ENCODE results near the gene CAST.

Gene CAST

DNA sequence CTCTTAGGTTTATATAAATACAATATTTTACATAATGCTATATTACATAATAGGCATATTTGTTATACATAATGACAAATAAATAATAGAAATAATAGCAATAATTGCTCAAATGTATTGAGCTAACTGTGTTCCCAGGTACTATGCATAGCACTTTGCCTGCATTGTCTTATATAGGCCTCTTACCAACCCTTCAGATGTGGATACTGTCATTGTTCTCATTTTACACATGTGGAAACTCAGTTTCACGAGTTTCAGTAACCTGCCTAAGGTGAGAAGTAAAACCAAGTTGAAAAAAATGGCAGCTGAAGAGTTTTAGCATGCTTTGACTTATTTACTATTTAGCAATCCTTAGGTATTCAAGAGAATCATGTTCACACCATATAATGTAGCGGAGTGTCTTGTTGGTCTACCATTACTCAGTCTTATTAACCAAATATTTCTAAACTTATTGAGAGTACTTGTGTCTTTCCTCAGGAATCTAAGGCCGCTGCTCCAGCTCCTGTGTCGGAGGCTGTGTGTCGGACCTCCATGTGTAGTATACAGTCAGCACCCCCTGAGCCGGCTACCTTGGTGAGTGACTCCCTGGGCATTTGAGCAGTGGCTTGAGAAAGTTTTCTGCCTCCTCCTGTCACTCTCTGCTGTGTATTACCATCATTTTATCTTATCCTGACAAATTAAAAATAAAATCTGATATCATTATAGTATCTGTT, 88.1 kb downstream of the CAST start:
- POLR2A ChIA-PET: no interaction called here
- CTCF ChIA-PET: interaction anchor here (0.6 to 3.3 kb wide), 9 partner anchors 33 to 416 kb away, joined by 3 to 32 read pairs (median 3); partner anchors contain the start of gene LIX1
- Histone ChIP-seq H3K4me3 (ENCODE audit: low read depth, low read length) (no peak overlapping the region), H3K36me3 (ENCODE audit: control insufficient read depth in 2 of 2, insufficient read depth in 1 of 2, low read length in 2 of 2) (peaks cover 28 to 55% of the 10 kb centered on the region in 2 experiments), H3K4me1 (ENCODE audit: control insufficient read depth, insufficient read depth, low read length) (peaks cover 6% of the 10 kb centered on the region), H3K9me3 (ENCODE audit: control insufficient read depth, insufficient read depth, low read depth, low read length) (no peaks in the 10 kb centered on the region), H3K27ac (ENCODE audit: extremely low read depth, low read depth, low read length) (no peak overlapping the region)
- TF ChIP-seq, protein P1, sequence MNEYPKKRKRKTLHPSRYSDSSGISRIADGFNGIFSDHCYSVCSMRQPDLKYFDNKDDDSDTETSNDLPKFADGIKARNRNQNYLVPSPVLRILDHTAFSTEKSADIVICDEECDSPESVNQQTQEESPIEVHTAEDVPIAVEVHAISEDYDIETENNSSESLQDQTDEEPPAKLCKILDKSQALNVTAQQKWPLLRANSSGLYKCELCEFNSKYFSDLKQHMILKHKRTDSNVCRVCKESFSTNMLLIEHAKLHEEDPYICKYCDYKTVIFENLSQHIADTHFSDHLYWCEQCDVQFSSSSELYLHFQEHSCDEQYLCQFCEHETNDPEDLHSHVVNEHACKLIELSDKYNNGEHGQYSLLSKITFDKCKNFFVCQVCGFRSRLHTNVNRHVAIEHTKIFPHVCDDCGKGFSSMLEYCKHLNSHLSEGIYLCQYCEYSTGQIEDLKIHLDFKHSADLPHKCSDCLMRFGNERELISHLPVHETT (tag by site-specific recombination; IDR thresholded peaks at IDR 0.05): no peak
- TF ChIP-seq KLF10 (tag by site-specific recombination; IDR thresholded peaks at IDR 0.05) (no peak), ZFP41 (tag by site-specific recombination; IDR thresholded peaks at IDR 0.05; ENCODE audit: borderline replicate concordance) (no peak), ZNF169 (tag by site-specific recombination; IDR thresholded peaks at IDR 0.05) (no peak), ZNF670 (tag by site-specific recombination; IDR thresholded peaks at IDR 0.05; ENCODE audit: low read depth) (no peak), ZNF791 (tag by site-specific recombination; IDR thresholded peaks at IDR 0.05) (no peak), ZFP69B (tag by site-specific recombination; IDR thresholded peaks at IDR 0.05) (no peak), ZNF596 (tag by site-specific recombination; IDR thresholded peaks at IDR 0.05) (no peak), PRDM1 (tag by site-specific recombination; IDR thresholded peaks at IDR 0.05) (no peak)
- TF ChIP-seq, protein P2, sequence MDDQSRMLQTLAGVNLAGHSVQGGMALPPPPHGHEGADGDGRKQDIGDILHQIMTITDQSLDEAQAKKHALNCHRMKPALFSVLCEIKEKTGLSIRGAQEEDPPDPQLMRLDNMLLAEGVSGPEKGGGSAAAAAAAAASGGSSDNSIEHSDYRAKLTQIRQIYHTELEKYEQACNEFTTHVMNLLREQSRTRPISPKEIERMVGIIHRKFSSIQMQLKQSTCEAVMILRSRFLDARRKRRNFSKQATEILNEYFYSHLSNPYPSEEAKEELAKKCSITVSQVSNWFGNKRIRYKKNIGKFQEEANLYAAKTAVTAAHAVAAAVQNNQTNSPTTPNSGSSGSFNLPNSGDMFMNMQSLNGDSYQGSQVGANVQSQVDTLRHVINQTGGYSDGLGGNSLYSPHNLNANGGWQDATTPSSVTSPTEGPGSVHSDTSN (CRISPR knock-in tag; IDR thresholded peaks at IDR 0.05): no peak
- TF ChIP-seq, protein P3, sequence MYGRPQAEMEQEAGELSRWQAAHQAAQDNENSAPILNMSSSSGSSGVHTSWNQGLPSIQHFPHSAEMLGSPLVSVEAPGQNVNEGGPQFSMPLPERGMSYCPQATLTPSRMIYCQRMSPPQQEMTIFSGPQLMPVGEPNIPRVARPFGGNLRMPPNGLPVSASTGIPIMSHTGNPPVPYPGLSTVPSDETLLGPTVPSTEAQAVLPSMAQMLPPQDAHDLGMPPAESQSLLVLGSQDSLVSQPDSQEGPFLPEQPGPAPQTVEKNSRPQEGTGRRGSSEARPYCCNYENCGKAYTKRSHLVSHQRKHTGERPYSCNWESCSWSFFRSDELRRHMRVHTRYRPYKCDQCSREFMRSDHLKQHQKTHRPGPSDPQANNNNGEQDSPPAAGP (tag by site-specific recombination; IDR thresholded peaks at IDR 0.05): no peak
- TF ChIP-seq, protein P4, sequence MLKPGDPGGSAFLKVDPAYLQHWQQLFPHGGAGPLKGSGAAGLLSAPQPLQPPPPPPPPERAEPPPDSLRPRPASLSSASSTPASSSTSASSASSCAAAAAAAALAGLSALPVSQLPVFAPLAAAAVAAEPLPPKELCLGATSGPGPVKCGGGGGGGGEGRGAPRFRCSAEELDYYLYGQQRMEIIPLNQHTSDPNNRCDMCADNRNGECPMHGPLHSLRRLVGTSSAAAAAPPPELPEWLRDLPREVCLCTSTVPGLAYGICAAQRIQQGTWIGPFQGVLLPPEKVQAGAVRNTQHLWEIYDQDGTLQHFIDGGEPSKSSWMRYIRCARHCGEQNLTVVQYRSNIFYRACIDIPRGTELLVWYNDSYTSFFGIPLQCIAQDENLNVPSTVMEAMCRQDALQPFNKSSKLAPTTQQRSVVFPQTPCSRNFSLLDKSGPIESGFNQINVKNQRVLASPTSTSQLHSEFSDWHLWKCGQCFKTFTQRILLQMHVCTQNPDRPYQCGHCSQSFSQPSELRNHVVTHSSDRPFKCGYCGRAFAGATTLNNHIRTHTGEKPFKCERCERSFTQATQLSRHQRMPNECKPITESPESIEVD (tag by site-specific recombination; IDR thresholded peaks at IDR 0.05): no peak

GRCh38 chr5:96751203-96752169, 89.3 kb downstream of the CAST start:
- Histone ChIP-seq H3K4me3 (ENCODE audit: low read depth, low read length) (no peak overlapping the region), H3K9me3 (ENCODE audit: control insufficient read depth, insufficient read depth, low read depth, low read length) (no peaks in the 10 kb centered on the region), H3K36me3 (ENCODE audit: control insufficient read depth in 2 of 2, insufficient read depth in 1 of 2, low read length in 2 of 2) (peaks cover 30 to 66% of the 10 kb centered on the region in 2 experiments), H3K27ac (ENCODE audit: extremely low read depth, low read depth, low read length) (no peak overlapping the region), H3K4me1 (ENCODE audit: control insufficient read depth, insufficient read depth, low read length) (no peaks in the 10 kb centered on the region)
- ChIA-PET CTCF (interaction anchor here (0.5 to 3.3 kb wide), 32 partner anchors 10 to 415 kb away, joined by 3 to 32 read pairs (median 4); partner anchors contain the start of gene LIX1), POLR2A (interaction anchor here (1.4 kb wide), 1 partner anchor 57 kb away, joined by 4 read pairs; the partner anchor contains the start of gene ERAP1)
- TF ChIP-seq, protein P5, sequence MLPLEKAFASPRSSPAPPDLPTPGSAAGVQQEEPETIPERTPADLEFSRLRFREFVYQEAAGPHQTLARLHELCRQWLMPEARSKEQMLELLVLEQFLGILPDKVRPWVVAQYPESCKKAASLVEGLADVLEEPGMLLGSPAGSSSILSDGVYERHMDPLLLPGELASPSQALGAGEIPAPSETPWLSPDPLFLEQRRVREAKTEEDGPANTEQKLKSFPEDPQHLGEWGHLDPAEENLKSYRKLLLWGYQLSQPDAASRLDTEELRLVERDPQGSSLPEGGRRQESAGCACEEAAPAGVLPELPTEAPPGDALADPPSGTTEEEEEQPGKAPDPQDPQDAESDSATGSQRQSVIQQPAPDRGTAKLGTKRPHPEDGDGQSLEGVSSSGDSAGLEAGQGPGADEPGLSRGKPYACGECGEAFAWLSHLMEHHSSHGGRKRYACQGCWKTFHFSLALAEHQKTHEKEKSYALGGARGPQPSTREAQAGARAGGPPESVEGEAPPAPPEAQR (tag by site-specific recombination; IDR thresholded peaks at IDR 0.05): no peak
- TF ChIP-seq KLF8 (tag by site-specific recombination; IDR thresholded peaks at IDR 0.05) (no peak), KLF16 (tag by site-specific recombination; IDR thresholded peaks at IDR 0.05) (no peak), ZNF701 (tag by site-specific recombination; IDR thresholded peaks at IDR 0.05) (no peak), ZXDB (tag by site-specific recombination; IDR thresholded peaks at IDR 0.05) (no peak), ZNF768 (tag by site-specific recombination; IDR thresholded peaks at IDR 0.05) (no peak), ZNF596 (tag by site-specific recombination; IDR thresholded peaks at IDR 0.05) (no peak), ZIC2 (tag by site-specific recombination; IDR thresholded peaks at IDR 0.05) (no peak), GLIS1 (tag by site-specific recombination; IDR thresholded peaks at IDR 0.05) (no peak), ZBTB44 (tag by site-specific recombination; IDR thresholded peaks at IDR 0.05) (no peak)
- TF ChIP-seq, protein P6, sequence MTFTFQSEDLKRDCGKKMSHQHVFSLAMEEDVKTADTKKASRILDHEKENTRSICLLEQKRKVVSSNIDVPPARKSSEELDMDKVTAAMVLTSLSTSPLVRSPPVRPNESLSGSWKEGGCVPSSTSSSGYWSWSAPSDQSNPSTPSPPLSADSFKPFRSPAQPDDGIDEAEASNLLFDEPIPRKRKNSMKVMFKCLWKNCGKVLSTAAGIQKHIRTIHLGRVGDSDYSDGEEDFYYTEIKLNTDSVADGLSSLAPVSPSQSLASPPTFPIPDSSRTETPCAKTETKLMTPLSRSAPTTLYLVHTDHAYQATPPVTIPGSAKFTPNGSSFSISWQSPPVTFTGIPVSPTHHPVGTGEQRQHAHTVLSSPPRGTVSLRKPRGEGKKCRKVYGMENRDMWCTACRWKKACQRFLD (tag by site-specific recombination; IDR thresholded peaks at IDR 0.05): no peak

All from HEK293 (cell line).